ENCODE data around the gene PRKAG2.

The PRKAG2 gene

DNA sequence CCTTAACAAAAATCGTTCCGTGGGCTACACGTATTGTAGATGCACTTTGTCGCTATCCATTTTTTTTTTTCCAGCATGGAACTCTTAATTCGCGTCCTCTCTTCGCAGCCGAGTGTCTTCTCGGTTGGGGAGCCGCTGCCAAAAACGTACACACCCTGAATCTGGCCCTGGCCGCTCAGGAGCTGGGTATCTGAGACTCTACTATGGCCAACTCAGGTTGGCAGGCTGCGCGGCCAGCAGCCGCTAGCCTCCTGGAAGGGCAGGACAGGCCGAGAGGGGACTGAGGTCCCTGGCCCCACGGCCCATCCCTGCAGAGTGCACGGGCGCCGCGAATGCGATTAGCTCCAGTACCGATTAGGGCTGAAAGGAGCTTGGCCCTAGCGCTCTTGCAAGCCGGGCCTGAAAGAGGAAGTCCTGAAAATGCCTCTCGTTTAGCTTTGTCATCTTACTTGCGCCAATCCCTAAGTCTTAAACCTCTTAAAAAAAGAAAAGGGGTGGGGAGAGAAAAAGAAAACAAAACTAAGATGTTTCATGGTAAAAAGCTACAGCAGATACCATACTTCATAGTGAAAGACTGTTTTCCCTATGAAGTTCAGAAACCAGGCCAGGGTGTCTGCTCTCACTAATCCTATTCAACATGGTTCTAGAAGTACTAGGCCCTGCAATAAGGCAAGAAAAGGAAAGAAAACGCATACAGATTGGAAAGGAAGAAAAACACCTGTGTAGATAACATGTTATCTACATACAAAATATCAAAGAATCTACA, 244.0 kb downstream of the PRKAG2 start:
- TF ChIP-seq, protein P1, sequence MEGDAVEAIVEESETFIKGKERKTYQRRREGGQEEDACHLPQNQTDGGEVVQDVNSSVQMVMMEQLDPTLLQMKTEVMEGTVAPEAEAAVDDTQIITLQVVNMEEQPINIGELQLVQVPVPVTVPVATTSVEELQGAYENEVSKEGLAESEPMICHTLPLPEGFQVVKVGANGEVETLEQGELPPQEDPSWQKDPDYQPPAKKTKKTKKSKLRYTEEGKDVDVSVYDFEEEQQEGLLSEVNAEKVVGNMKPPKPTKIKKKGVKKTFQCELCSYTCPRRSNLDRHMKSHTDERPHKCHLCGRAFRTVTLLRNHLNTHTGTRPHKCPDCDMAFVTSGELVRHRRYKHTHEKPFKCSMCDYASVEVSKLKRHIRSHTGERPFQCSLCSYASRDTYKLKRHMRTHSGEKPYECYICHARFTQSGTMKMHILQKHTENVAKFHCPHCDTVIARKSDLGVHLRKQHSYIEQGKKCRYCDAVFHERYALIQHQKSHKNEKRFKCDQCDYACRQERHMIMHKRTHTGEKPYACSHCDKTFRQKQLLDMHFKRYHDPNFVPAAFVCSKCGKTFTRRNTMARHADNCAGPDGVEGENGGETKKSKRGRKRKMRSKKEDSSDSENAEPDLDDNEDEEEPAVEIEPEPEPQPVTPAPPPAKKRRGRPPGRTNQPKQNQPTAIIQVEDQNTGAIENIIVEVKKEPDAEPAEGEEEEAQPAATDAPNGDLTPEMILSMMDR (conservative IDR thresholded peaks at IDR 0.05) = no peak
- peak overlapping the region; percentile 94 for H3K27ac ChIP-seq

- H3K27ac ChIP-seq = peak overlapping the region; percentile 94
These were observed 244.8 kb downstream of the PRKAG2 start for GRCh38 chr7:151631953-151632749.

DNA sequence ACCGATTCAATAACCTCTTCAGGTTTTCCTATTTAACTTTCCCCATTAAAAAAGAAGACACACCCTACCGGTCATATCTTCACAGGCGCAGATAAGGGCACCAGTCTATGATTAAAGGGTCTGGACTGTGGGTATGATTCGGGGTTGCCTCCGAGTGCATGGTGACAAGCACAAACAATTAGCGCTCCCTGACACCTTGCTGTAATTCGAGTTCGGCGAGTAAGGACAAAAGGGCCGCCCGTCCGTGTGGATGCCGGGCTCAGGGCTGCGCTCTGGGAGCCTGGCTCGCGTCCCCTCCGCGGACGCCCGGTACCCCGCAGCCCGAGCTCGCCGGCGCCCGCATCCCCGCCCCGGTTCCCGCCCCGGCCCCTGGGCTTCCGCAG, 245.4 kb downstream of the PRKAG2 start:
- TF ChIP-seq, protein P1 (conservative IDR thresholded peaks at IDR 0.05) = no peak
- H3K27ac ChIP-seq = peak overlapping the region; percentile 94

More at GRCh38 chr7:151631953-151632749, 244.8 kb downstream of the PRKAG2 start:
- TF ChIP-seq, protein P1 (conservative IDR thresholded peaks at IDR 0.05) = peak; percentile 87

GRCh38 chr7:151630851-151631569, 245.9 kb downstream of the PRKAG2 start:
- TF ChIP-seq, protein P1 (conservative IDR thresholded peaks at IDR 0.05) = no peak
- peak overlapping the region; percentile 94 for H3K27ac ChIP-seq

GRCh38 chr7:151630358-151630757, 246.6 kb downstream of the PRKAG2 start:
- H3K27ac ChIP-seq = peak overlapping the region; percentile 94
- TF ChIP-seq, protein P1 (conservative IDR thresholded peaks at IDR 0.05) = no peak

DNA sequence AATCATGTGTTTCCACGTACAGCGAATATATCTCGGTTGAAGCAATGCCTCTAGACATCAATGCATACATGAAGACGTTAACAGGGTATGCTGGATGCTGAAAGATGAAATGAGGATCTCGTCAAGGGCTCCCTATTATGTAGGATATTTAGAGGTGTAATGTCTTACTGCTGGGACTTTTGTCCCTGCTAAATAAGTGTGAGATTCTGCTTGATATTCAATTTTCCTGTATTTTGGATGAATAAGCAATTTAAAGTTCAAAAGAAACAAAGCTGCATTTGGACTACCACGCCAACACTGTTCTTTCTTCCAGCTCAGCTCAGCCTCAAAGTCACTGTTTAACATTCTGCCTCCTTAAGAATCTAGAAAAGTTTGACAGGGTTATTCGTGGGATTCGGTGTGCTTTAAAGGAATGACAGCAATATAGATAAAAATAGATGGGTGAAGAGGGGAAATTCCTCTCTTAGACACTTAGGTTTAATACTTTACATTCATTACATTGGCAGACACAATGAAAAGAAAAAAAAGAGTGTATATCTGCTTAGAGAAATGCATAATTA, 247.1 kb downstream of the PRKAG2 start:
- H3K27ac ChIP-seq = no peak overlapping the region
- TF ChIP-seq, protein P1 (conservative IDR thresholded peaks at IDR 0.05) = no peak

All from VCaP (cell line).